Measurements from ENCODE around the gene GLCE.

Gene GLCE

GRCh38 chr15:69190091-69190490 is 29.7 kb downstream of the GLCE start:
- in situ Hi-C loops (cut with MboI; ENCODE audit: low pct_unique_long_range_greater_than_20kb, low sequenced_read_pairs, unreplicated experiment): no loop called here
- no peak for TF ChIP-seq CTCF (IDR thresholded peaks at IDR 0.05; ENCODE audit: extremely low read depth, insufficient read depth, missing control alignments)

GRCh38 chr15:69190504-69190903 is 30.1 kb downstream of the GLCE start:
- TF ChIP-seq CTCF (IDR thresholded peaks at IDR 0.05; ENCODE audit: extremely low read depth, insufficient read depth, missing control alignments): no peak

More at GRCh38 chr15:69190091-69190490, 29.7 kb downstream of the GLCE start:
- no peak for DNase-seq (ENCODE audit: low spot score)

GRCh38 chr15:69194025-69194827 is 33.8 kb downstream of the GLCE start:
- in situ Hi-C loops (cut with MboI; ENCODE audit: low pct_unique_long_range_greater_than_20kb, low sequenced_read_pairs, unreplicated experiment): no loop called here
- no peak for TF ChIP-seq CTCF (IDR thresholded peaks at IDR 0.05; ENCODE audit: extremely low read depth, insufficient read depth, missing control alignments)
- DNase-seq (ENCODE audit: low spot score): no peak

More at GRCh38 chr15:69190504-69190903, 30.1 kb downstream of the GLCE start:
- DNase-seq (ENCODE audit: low spot score): no peak
- in situ Hi-C loops (cut with MboI; ENCODE audit: low pct_unique_long_range_greater_than_20kb, low sequenced_read_pairs, unreplicated experiment): no loop called here

GRCh38 chr15:69194854-69195253 is 34.4 kb downstream of the GLCE start:
- in situ Hi-C loops (cut with MboI; ENCODE audit: low pct_unique_long_range_greater_than_20kb, low sequenced_read_pairs, unreplicated experiment): no loop called here
- TF ChIP-seq CTCF (IDR thresholded peaks at IDR 0.05; ENCODE audit: extremely low read depth, insufficient read depth, missing control alignments): no peak
- DNase-seq (ENCODE audit: low spot score): no peak

GRCh38 chr15:69200832-69201745 is 40.7 kb downstream of the GLCE start:
- DNase-seq (ENCODE audit: low spot score): no peak
- TF ChIP-seq CTCF (IDR thresholded peaks at IDR 0.05; ENCODE audit: extremely low read depth, insufficient read depth, missing control alignments): no peak
- in situ Hi-C loops (cut with MboI; ENCODE audit: low pct_unique_long_range_greater_than_20kb, low sequenced_read_pairs, unreplicated experiment): no loop called here

- no peak for TF ChIP-seq CTCF (IDR thresholded peaks at IDR 0.05; ENCODE audit: extremely low read depth, insufficient read depth, missing control alignments)
- in situ Hi-C loops (cut with MboI; ENCODE audit: low pct_unique_long_range_greater_than_20kb, low sequenced_read_pairs, unreplicated experiment): no loop called here
- no peak for DNase-seq (ENCODE audit: low spot score)
Measured at GRCh38 chr15:69206079-69206478, 45.6 kb downstream of the GLCE start.

Measured in GM13977 (cell line).